Adrenal gland (tissue), 12 donors: ENCODE data around the gene FEZF2. TPM values are rescaled to one million over a fixed set of nuclear protein-coding genes. Genes with fewer than 3 reads are reported as not detected.
A peak's percentile ranks its signal among the peaks of the same experiment; 100 is the strongest.

Experiments used
- DNase-seq, 7 donors: peaks; one replicate each; pipeline ENCODE4 v3.0.0-alpha.2; 2019 to 2020
- H3K27ac ChIP-seq, 5 donors: fragments of 200-600 bp; sonication (generic) in 4 of 5; 1 replicate in 3 of 5; 2 replicates in 2 of 5; pipeline versions ENCODE4 v1.5.1 to v1.8.0; 2016 to 2020; ENCODE audit warnings: mild to moderate bottlenecking in 1 of 5
- H3K27me3 ChIP-seq: fragments of 200-600 bp; 2 replicates; pipeline ENCODE4 v1.8.0; 2021
- H3K36me3 ChIP-seq, 2 donors: fragments of 200-600 bp; replicated peaks in 1 of 2; 1 replicate in 1 of 2; 2 replicates in 1 of 2; pipeline versions ENCODE4 v1.5.1 to v1.8.0; 2018 to 2022
- H3K4me1 ChIP-seq, 2 donors: fragments of 200-600 bp; replicated peaks in 1 of 2; 1 replicate in 1 of 2; 2 replicates in 1 of 2; pipeline versions ENCODE4 v1.5.1 to v1.8.0; 2018 to 2021
- H3K4me3 ChIP-seq, 4 donors: fragments of 200-600 bp; sonication (generic) in 3 of 4; one replicate each; pipeline ENCODE4 v1.5.1; 2016 to 2018
- H3K9me3 ChIP-seq, 3 donors: fragments of 200-600 bp; sonication (generic) in 1 of 3; replicated peaks in 1 of 3; 1 replicate in 2 of 3; 2 replicates in 1 of 3; pipeline versions ENCODE4 v1.5.1 to v1.8.0; 2016 to 2021
- CTCF ChIP-seq, 6 experiments: fragments of 450-650 bp in 4 of 6; fragments of 200-600 bp in 2 of 6; sonication (generic) in 1 of 6; IDR thresholded peaks; 1 replicate in 5 of 6; 2 replicates in 1 of 6; pipeline versions ENCODE4 v1.5.1 to v1.8.0; 2016 to 2021; ENCODE audit warnings: antibody characterized with exemption in 6 of 6, mild to moderate bottlenecking in 2 of 6, moderate library complexity in 1 of 6
- POLR2A ChIP-seq, 2 donors: fragments of 450-650 bp; IDR thresholded peaks; one replicate each; pipeline ENCODE4 v1.6.1; 2017; ENCODE audit warnings: antibody characterized with exemption in 2 of 2, mild to moderate bottlenecking in 2 of 2, moderate library complexity in 1 of 2
- WGBS, 4 donors: extraction: QIAGEN DNeasy Blood & Tissue Kit in 2 of 4; methylation state at CpG; one replicate each; pipeline versions ENCODE4 v1.1.5 to v1.1.7; 2013 to 2017; 5-methylcytosine and 5-hydroxymethylcytosine counted together
- intact Hi-C, 2 donors: fragments of 100-400 bp; cut with DNase I; formaldehyde crosslinking; loops; one replicate each; pipeline versions ENCODE4 v1.14.1 to v1.15.0; 2022 to 2023
- polyA plus RNA-seq, 3 donors: library from polyadenylated mRNA; stranded (reverse); fragments of 200-250 nt in 2 of 3; fragments of 350-450 nt in 1 of 3; fragmentation: Illumina TruSeq in 1 of 3; extraction: RNeasy Lipid Tissue Mini Kit (QIAGEN cat#74804) in 1 of 3; gene quantifications; one replicate each; pipeline ENCODE4 v1.2.3, GENCODE V29; 2013 to 2014
- total RNA-seq, 9 donors: library from RNA; depleted of rRNA in 4 of 9; stranded (reverse); fragments of >200 nt in 4 of 9; fragments of 120-200 nt in 1 of 9; fragmentation: NEBNext Ultra II Directional in 1 of 9; extraction: Animal tissue kit (Norgen Biotek cat#: 25700) in 1 of 9; gene quantifications; one replicate each; pipeline versions ENCODE4 v1.1.0 to v1.2.4, GENCODE V29; 2013 to 2023
- donor health status: healthy with polysubstance abuse.
- donor health status: Bipolar disorder and iron deficiency.
- donor health status: DM: yes; HTN: yes; CAD: no.
- donor health status: DM: no; HTN: no; CAD: no.
- donor health status: DM: no; HTN: no; CAD: no.
- donor health status: DM: yes; HTN: yes; CAD: no.

FEZF2 gene
- total and polyA plus RNA-seq, 12 donors: not detected

GRCh38 chr3:62405135-62405534 is 31.8 kb upstream of the FEZF2 start:
- H3K36me3 ChIP-seq: no peaks in the 10 kb centered on the region
- H3K27me3 ChIP-seq: no peaks in the 10 kb centered on the region
- DNase-seq: no peak
- no peaks in the 10 kb centered on the region for H3K9me3 ChIP-seq
- H3K4me1 ChIP-seq: no peaks in the 10 kb centered on the region
- H3K4me3 ChIP-seq: no peak overlapping the region
- H3K27ac ChIP-seq: no peak overlapping the region
- TF ChIP-seq POLR2A (IDR thresholded peaks at IDR 0.05): no peak
- TF ChIP-seq CTCF (IDR thresholded peaks at IDR 0.05): no peak
- WGBS, 4 donors: 72 to 93% (median 81%) methylated on average over 6 of the region's 6 CpGs
- intact Hi-C loops: no loop called here

- intact Hi-C loops: no loop called here
- Histone ChIP-seq H3K4me1 (no peaks in the 10 kb centered on the region), H3K27me3 (no peaks in the 10 kb centered on the region), H3K27ac (no peak overlapping the region), H3K36me3 (no peaks in the 10 kb centered on the region), H3K9me3 (no peaks in the 10 kb centered on the region), H3K4me3 (no peak overlapping the region)
- DNase-seq: no peak
- 74 to 79% (median 77%) methylated on average over 8 of the region's 8 CpGs for WGBS, 4 donors
- TF ChIP-seq POLR2A (IDR thresholded peaks at IDR 0.05) (no peak), CTCF (IDR thresholded peaks at IDR 0.05) (no peak)
Measured at GRCh38 chr3:62404321-62404720, 31.0 kb upstream of the FEZF2 start.

- Histone ChIP-seq H3K27me3 (no peaks in the 10 kb centered on the region), H3K36me3 (no peaks in the 10 kb centered on the region), H3K27ac (no peak overlapping the region), H3K4me3 (no peak overlapping the region), H3K9me3 (no peaks in the 10 kb centered on the region), H3K4me1 (no peaks in the 10 kb centered on the region)
- TF ChIP-seq CTCF (IDR thresholded peaks at IDR 0.05): no peak
- no peak for TF ChIP-seq POLR2A (IDR thresholded peaks at IDR 0.05)
- DNase-seq: no peak
- WGBS, 4 donors: 77 to 85% (median 79%) methylated on average over 3 of the region's 3 CpGs
- intact Hi-C loops: no loop called here
Measured at GRCh38 chr3:62403765-62404164, 30.4 kb upstream of the FEZF2 start.

- no peaks in the 10 kb centered on the region for H3K9me3 ChIP-seq
- WGBS, 4 donors: 15 to 31% (median 21%) methylated on average over 5 of the region's 5 CpGs
- H3K4me3 ChIP-seq: no peak overlapping the region
- DNase-seq: peak in 3 of 7 donors; percentile 25 to 57 (median 55)
- H3K36me3 ChIP-seq: no peaks in the 10 kb centered on the region
- TF ChIP-seq POLR2A (IDR thresholded peaks at IDR 0.05) (no peak), CTCF (IDR thresholded peaks at IDR 0.05) (no peak)
- H3K27me3 ChIP-seq: peaks cover 2% of the 10 kb centered on the region
- intact Hi-C loops: no loop called here
- peaks cover 0 to 7% of the 10 kb centered on the region in 2 donors for H3K4me1 ChIP-seq
- H3K27ac ChIP-seq: no peak overlapping the region
Measured at GRCh38 chr3:62392626-62393292, 19.4 kb upstream of the FEZF2 start.
